EH (cell line): ENCODE data around the gene CAMTA1.

ENCODE experiments used
- DNase-seq: peaks from one replicate; pipeline ENCODE4 v3.0.0-alpha.2; 2015; ENCODE audit warnings: low read depth

The CAMTA1 gene

GRCh38 chr1:6874298-6874697 is 89.0 kb downstream of the CAMTA1 start:
- DNase-seq: no peak

DNA sequence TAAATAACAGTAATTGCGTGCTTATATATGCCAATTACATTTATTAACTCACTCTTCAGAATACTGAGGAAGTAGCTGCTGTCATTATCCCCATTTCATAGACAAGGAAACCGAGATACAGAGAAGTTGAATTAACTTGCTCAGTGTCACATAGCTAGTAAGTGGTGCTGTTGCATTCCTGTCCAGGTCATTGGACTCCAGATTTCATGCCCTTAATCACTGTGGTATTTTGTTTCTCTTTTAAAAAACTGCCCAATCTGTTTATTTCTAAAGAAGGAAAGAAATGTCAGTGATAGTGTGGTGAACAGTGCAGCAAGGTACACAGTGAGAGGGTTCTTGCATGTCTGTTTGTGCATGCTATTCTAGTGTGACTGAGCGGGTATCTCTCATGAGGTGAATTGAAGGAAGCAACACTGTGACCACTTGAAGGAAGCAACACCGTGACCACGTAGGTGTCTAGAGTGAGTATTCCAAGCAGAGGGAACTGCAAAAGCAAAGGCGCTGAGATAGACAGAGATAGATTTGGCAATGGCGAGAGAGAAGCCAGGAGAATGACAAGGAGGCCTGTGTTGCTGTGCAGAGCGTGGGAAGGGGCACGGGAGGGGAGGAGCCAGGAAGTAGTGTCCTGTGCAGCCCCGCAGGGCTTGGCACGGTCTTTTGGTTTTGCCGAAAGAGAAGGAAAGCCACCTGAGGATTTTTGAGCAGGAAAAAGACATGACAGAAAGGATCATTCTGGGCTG is 95.9 kb downstream of the CAMTA1 start:
- DNase-seq: peak; percentile 28

DNA sequence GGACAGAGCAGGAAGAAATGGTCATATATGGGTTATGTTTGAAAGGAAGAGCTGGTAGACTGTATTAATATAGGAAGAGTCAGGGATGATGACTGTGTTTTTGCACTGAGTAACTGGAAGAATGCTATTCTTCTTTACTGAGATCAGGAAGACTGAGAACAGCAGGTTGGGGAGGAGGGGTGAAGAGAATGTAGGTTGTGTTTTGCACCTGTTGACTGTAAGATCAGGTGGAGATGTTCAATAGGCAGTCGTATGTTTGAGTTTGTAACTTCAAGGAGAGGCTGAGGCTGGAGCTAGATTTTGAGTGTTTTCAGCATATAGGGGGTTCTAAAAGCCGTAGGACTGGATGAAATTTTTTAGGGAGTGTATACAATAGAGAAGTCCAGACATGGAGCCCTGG is 97.2 kb downstream of the CAMTA1 start:
- DNase-seq: no peak

- no peak for DNase-seq
These were observed 99.4 kb downstream of the CAMTA1 start for GRCh38 chr1:6884652-6885153.

- no peak for DNase-seq
These were observed 100.2 kb downstream of the CAMTA1 start for GRCh38 chr1:6885426-6885825.

GRCh38 chr1:6886523-6886922 is 101.3 kb downstream of the CAMTA1 start:
- DNase-seq: no peak

- DNase-seq: peak; percentile 49
These were observed 103.0 kb downstream of the CAMTA1 start for GRCh38 chr1:6888268-6888667.

- DNase-seq: no peak
These were observed 103.6 kb downstream of the CAMTA1 start for GRCh38 chr1:6888870-6889269.

DNA sequence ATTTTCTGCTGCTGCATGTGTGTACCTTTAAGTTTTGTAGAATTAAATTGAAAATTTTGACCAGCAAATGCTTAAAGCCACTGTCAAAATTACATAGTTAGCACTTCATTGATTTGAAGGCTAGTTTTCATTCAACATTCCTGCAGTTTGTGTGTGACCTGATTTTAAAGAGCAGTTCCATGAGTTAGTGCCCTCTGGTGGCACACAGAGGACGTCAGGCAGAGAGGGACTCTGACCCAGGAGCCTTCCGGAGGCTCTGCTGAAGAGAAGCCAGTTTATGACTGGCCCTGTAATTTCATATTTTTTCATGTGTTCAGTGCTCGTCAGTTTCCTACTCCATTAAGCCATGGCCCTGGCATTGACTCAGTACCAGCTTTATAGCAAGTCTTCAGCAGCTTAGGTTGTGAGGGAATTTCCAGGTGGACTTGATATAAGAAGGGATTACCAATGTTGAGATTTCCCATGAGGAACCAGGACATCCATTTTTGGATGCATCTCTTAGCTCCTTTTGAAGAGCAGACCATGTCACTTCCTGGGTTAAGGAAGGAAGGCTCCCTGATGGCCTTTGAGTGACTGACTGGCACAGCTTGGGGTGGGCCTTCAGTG is 104.7 kb downstream of the CAMTA1 start:
- peak; percentile 73 for DNase-seq

- DNase-seq: no peak
These were observed 105.4 kb downstream of the CAMTA1 start for GRCh38 chr1:6890686-6891085.

GRCh38 chr1:6891781-6892579 is 106.7 kb downstream of the CAMTA1 start:
- DNase-seq: peak; percentile 30

- DNase-seq: no peak
These were observed 108.1 kb downstream of the CAMTA1 start for GRCh38 chr1:6893388-6893787.

- DNase-seq: no peak
These were observed 111.9 kb downstream of the CAMTA1 start for GRCh38 chr1:6897138-6897537.

DNA sequence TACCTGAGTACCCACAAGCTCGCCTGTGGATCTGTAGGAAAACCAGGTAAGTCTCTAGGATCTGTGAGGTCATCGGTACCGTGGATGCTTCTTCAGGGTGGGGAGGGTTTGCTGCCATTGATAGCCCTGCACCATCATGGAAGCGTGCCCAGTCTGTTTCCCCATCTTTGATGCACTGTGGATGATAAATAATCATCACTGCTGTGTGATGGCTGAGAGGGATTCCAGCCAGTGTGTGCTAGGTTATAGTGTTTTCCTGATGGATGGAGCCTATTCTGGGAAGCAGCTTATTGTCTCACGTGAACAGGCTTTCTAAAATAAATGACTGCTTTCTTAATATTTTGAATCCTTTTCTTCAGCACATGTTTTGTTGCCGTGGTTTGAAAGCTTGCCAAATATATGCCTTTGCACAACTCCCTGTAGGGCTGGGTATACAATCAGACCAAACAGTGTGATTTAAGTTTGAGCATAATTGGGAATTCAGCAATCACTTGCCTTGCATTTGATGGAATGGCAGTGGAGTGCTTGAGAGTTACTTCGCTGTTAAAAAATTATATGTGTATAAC is 113.8 kb downstream of the CAMTA1 start:
- DNase-seq: peak; percentile 28

DNA sequence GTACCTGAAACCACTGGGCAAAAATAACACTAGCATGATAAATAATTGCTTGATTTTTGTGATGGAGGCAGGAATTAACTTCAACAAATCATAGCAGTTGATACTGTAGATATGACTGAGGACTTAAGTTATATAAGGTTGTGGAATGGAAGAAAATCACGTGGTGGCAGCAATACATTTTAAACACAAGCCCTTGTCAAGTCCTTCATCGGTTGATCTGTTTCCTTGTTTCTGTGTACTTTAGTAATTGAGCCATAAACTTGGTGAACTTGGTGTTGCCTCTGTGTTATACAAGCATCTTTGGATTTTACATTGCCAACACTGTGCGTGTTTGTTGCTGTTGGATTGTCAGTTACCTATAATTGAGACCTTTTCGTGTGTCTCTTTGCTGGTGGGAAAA is 114.4 kb downstream of the CAMTA1 start:
- no peak for DNase-seq

- no peak for DNase-seq
These were observed 116.9 kb downstream of the CAMTA1 start for GRCh38 chr1:6902153-6902552.

GRCh38 chr1:6904476-6905170 is 119.4 kb downstream of the CAMTA1 start:
- DNase-seq: peak; percentile 53

DNA sequence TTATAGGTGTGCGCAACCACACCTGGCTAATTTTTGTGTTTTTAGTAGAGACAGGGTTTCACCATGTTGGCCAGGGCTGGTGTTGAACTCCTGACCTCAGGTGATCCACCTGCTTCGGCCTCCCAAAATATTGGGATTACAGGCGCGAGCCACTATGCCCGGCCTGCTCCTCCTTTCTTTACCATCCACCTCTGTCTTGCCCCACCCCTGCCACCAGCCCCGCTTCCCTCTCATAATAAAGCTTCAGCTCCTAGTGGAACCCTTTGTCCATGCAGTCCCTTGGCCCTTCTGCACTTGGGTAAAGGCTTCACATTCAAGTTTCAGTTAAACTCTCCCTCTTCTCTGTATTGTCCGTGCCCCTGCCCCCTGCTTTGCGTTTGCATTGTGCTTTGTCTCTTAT is 120.1 kb downstream of the CAMTA1 start:
- no peak for DNase-seq

DNA sequence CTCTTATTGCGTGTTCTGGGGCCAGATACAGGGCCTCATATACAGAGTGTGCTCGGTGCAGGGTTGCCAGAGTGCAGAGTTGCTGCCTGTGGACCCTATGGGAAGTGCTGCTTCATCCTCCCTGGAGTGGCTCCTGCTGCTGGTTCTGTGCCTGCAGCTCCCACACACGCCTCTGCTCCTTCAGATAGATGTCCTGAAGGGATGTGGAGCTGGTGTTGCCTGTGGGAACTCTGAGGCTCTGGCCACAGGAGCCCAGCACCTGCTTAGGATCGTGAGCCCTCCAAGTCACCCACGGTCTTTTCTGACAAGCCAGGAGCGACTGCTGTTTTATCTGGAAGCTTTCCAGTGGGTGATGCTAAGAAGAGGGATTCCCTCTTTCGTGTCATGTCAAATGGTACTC is 120.5 kb downstream of the CAMTA1 start:
- DNase-seq: no peak

GRCh38 chr1:6906783-6907182 is 121.5 kb downstream of the CAMTA1 start:
- DNase-seq: no peak

GRCh38 chr1:6907201-6907600 is 121.9 kb downstream of the CAMTA1 start:
- DNase-seq: no peak
